8988T (cell line): ENCODE data around the gene MRPL30.
"Not testable (repeated sequence)": the region's sequence is repeated elsewhere in the genome, so short reads cannot be mapped to it uniquely, and the experiment has no call there.

ENCODE experiments used
- DNase-seq: peaks from one replicate; pipeline ENCODE4 v3.0.0; 2011

MRPL30 gene

GRCh38 chr2:99187011-99187410 lies 6.0 kb downstream of the MRPL30 start:
- no peak for DNase-seq

- no peak for DNase-seq
Measured at GRCh38 chr2:99188357-99188756, 7.4 kb downstream of the MRPL30 start.

- DNase-seq, result no peak
Measured at GRCh38 chr2:99190548-99190947, 9.6 kb downstream of the MRPL30 start.

- not testable (repeated sequence) for DNase-seq
Measured at GRCh38 chr2:99192364-99192763, 11.4 kb downstream of the MRPL30 start.

- DNase-seq, result no peak
Measured at GRCh38 chr2:99198103-99198841, 17.3 kb downstream of the MRPL30 start.

GRCh38 chr2:99200076-99200800 lies 19.3 kb downstream of the MRPL30 start:
- DNase-seq, result no peak

- DNase-seq, result no peak
Measured at GRCh38 chr2:99201959-99202678, 21.1 kb downstream of the MRPL30 start.

- no peak for DNase-seq
Measured at GRCh38 chr2:99205491-99205890, 24.5 kb downstream of the MRPL30 start.

GRCh38 chr2:99216096-99216495 lies 35.1 kb downstream of the MRPL30 start:
- DNase-seq, result no peak

- DNase-seq, result no peak
Measured at GRCh38 chr2:99217929-99218501, 37.0 kb downstream of the MRPL30 start.

GRCh38 chr2:99233177-99233576 lies 52.2 kb downstream of the MRPL30 start:
- not testable (repeated sequence) for DNase-seq

- DNase-seq, result no peak
Measured at GRCh38 chr2:99238599-99238998, 57.6 kb downstream of the MRPL30 start.

- no peak for DNase-seq
Measured at GRCh38 chr2:99240431-99240830, 59.4 kb downstream of the MRPL30 start.

GRCh38 chr2:99242151-99242550 lies 61.2 kb downstream of the MRPL30 start:
- DNase-seq, result no peak
